ENCODE data around the gene PHACTR4.
"Not testable (repeated sequence)": the region's sequence is repeated elsewhere in the genome, so short reads cannot be mapped to it uniquely, and the experiment has no call there.

The PHACTR4 gene

DNA sequence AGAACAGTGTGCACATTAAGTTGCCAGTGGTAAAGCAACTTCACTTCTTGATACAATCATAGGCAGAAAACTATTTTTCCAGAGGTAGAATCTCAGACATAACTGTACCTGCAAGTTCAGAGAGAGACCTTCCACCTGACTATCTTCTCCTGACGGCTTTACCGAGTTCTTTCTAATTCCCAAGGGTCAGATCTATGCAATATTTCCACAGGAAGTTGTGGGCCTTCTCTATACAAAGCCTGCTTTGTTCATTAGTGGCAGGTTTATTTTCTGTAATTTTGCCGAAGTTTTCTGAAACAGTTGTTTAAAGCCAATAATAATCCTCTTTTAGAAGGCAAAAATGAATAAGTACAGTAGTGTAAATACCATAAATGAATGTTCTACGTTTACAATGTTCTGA is 78.1 kb downstream of the PHACTR4 start:
- TF ChIP-seq, protein P1, sequence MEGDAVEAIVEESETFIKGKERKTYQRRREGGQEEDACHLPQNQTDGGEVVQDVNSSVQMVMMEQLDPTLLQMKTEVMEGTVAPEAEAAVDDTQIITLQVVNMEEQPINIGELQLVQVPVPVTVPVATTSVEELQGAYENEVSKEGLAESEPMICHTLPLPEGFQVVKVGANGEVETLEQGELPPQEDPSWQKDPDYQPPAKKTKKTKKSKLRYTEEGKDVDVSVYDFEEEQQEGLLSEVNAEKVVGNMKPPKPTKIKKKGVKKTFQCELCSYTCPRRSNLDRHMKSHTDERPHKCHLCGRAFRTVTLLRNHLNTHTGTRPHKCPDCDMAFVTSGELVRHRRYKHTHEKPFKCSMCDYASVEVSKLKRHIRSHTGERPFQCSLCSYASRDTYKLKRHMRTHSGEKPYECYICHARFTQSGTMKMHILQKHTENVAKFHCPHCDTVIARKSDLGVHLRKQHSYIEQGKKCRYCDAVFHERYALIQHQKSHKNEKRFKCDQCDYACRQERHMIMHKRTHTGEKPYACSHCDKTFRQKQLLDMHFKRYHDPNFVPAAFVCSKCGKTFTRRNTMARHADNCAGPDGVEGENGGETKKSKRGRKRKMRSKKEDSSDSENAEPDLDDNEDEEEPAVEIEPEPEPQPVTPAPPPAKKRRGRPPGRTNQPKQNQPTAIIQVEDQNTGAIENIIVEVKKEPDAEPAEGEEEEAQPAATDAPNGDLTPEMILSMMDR (IDR thresholded peaks at IDR 0.05; ENCODE audit: low read depth, low read length) = no peak
- TF ChIP-seq MYC (IDR thresholded peaks at IDR 0.05; ENCODE audit: low read depth, low read length) (no peak), POLR2A (IDR thresholded peaks at IDR 0.05; ENCODE audit: extremely low read depth, insufficient read length) (no peak)
- TF ChIP-seq, protein P2, sequence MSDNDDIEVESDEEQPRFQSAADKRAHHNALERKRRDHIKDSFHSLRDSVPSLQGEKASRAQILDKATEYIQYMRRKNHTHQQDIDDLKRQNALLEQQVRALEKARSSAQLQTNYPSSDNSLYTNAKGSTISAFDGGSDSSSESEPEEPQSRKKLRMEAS (IDR thresholded peaks at IDR 0.05; ENCODE audit: low read depth, low read length) = no peak
- H3K4me3 ChIP-seq (ENCODE audit: low read depth, low read length) = no peak overlapping the region
- DNase-seq (ENCODE audit: low read depth) = peak; percentile 23

DNA sequence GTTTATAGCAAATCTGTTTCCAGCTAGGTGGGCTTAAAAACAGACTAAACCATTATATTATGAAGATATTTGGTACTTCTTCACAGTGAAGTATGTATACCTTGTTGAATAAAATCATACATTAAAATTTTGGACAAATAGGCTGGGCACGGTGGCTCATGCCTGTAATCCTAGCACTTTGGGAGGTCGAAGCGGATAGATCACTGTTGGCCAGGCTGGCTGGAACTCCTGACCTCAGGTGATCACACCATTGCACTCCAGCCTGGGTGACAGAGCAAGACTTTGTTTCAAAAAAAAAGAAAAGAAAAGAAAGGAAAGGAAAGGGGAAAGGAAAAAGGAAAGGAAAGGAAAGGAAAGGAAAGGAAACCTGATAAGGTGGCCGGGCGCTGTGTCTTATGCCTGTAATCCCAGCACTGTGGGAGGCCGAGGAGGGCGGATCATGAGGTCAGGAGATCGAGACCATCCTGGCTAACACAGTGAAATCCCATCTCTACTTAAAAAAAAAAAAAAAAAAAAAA is 78.6 kb downstream of the PHACTR4 start:
- H3K4me3 ChIP-seq (ENCODE audit: low read depth, low read length); DNase-seq (ENCODE audit: low read depth): not testable (repeated sequence)

DNA sequence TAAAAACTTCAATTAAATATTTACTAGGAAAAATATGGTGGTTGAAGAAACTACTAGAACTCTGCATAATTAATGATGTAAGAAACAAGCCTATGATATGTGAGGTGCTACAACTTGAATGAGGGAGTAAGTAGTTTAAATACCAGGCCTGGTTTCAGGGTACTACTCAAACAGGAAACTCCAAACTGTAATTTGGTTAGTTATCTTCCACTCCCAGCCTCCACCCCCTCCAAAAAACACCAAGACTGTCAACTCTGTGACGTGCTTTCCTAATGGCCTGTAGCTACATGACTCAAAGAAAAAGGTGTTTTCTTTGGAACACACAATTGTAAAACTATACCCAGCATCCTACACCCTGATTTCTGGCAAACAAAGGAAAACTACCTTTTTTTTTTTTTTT is 80.4 kb downstream of the PHACTR4 start:
- TF ChIP-seq POLR2A (IDR thresholded peaks at IDR 0.05; ENCODE audit: extremely low read depth, insufficient read length) (no peak), MYC (IDR thresholded peaks at IDR 0.05; ENCODE audit: low read depth, low read length) (no peak)
- TF ChIP-seq, protein P1 (IDR thresholded peaks at IDR 0.05; ENCODE audit: low read depth, low read length) = no peak
- TF ChIP-seq, protein P2 (IDR thresholded peaks at IDR 0.05; ENCODE audit: low read depth, low read length) = no peak
- peak; percentile 19 for DNase-seq (ENCODE audit: low read depth)

DNA sequence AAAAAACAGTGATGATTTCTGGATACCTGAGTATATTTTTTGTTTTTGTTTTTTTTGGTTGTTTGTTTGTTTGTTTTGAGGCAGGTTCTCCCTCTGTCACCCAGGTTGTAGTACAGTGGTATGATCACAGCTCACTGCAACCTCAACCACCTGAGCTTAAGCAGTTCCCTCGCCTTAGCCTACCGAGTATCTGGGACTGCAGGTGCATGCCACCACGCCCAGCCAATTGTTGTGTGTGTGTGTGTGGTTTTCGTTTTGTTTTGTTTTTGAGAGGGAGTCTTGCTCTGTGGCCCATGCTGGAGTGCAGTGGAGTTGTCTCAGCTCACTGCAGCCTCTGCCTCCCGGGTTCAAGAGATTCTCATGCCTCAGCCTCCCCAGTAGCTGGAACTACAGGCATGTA is 81.0 kb downstream of the PHACTR4 start:
- TF ChIP-seq, protein P1 (IDR thresholded peaks at IDR 0.05; ENCODE audit: low read depth, low read length) = no peak
- TF ChIP-seq, protein P2 (IDR thresholded peaks at IDR 0.05; ENCODE audit: low read depth, low read length) = no peak
- no peak for TF ChIP-seq MYC (IDR thresholded peaks at IDR 0.05; ENCODE audit: low read depth, low read length)
- no peak for TF ChIP-seq POLR2A (IDR thresholded peaks at IDR 0.05; ENCODE audit: extremely low read depth, insufficient read length)
- H3K4me3 ChIP-seq (ENCODE audit: low read depth, low read length) = no peak overlapping the region
- no peak for DNase-seq (ENCODE audit: low read depth)

More for the DNA sequence above, 80.4 kb downstream of the PHACTR4 start:
- no peak overlapping the region for H3K4me3 ChIP-seq (ENCODE audit: low read depth, low read length)

DNA sequence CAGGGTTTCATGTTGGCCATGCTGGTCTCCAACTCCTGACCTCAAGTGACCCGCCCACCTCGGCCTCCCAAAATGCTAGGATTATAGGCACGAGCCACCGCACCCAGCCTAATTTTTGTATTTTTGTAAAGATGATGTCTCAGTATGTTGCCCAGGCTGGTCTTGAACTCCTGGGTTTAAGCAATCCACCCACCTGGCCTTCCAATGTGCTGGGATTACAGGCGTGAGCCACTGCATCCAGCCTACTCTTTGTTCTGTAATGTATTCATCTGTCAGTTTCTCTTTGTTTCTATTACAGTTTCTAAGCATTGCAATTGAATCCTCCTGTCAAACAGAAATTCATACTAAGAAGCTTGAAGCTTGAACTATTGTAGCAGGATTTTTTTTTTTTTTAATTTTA is 81.5 kb downstream of the PHACTR4 start:
- no peak for DNase-seq (ENCODE audit: low read depth)
- TF ChIP-seq, protein P1 (IDR thresholded peaks at IDR 0.05; ENCODE audit: low read depth, low read length) = no peak
- TF ChIP-seq, protein P2 (IDR thresholded peaks at IDR 0.05; ENCODE audit: low read depth, low read length) = no peak
- TF ChIP-seq MYC (IDR thresholded peaks at IDR 0.05; ENCODE audit: low read depth, low read length) = no peak
- TF ChIP-seq POLR2A (IDR thresholded peaks at IDR 0.05; ENCODE audit: extremely low read depth, insufficient read length) = no peak
- H3K4me3 ChIP-seq (ENCODE audit: low read depth, low read length) = no peak overlapping the region

DNA sequence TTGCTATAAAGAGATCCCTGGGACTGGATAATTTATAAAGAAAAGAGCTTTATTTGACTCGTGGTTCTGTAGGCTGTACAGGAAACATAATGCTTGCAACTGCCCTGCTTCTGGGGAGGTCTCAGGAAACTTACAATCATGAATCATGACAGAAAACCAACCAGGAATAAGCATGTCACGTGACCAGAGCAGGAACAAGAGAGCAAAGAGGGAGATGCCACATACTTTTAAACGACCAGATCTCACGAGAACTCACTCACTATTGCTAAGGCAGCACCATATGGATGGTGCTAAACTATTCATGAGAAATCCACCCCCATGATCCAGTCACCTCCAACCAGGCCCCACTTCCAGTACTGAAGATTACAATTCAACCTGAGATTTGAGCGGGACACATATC is 86.5 kb downstream of the PHACTR4 start:
- no peak overlapping the region for H3K4me3 ChIP-seq (ENCODE audit: low read depth, low read length)
- TF ChIP-seq POLR2A (IDR thresholded peaks at IDR 0.05; ENCODE audit: extremely low read depth, insufficient read length) (peak; percentile 22), MYC (IDR thresholded peaks at IDR 0.05; ENCODE audit: low read depth, low read length) (peak; percentile 35; the same call in 1 of the 2 replicates)
- TF ChIP-seq, protein P2 (IDR thresholded peaks at IDR 0.05; ENCODE audit: low read depth, low read length) = peak; percentile 84
- TF ChIP-seq, protein P1 (IDR thresholded peaks at IDR 0.05; ENCODE audit: low read depth, low read length) = no peak
- peak; percentile 68 for DNase-seq (ENCODE audit: low read depth)
